CD4-positive, alpha-beta T cell treated with Interleukin-4 for 1 hour (primary cell): ENCODE measurements around the gene DPP3.
"Not testable (repeated sequence)": the region's sequence is repeated elsewhere in the genome, so short reads cannot be mapped to it uniquely, and the experiment has no call there.

Experiments used
- DNase-seq, 2 donors: peaks; one replicate each; pipeline ENCODE4 v3.0.0-alpha.2; 2020 to 2022

The DPP3 gene, protein sequence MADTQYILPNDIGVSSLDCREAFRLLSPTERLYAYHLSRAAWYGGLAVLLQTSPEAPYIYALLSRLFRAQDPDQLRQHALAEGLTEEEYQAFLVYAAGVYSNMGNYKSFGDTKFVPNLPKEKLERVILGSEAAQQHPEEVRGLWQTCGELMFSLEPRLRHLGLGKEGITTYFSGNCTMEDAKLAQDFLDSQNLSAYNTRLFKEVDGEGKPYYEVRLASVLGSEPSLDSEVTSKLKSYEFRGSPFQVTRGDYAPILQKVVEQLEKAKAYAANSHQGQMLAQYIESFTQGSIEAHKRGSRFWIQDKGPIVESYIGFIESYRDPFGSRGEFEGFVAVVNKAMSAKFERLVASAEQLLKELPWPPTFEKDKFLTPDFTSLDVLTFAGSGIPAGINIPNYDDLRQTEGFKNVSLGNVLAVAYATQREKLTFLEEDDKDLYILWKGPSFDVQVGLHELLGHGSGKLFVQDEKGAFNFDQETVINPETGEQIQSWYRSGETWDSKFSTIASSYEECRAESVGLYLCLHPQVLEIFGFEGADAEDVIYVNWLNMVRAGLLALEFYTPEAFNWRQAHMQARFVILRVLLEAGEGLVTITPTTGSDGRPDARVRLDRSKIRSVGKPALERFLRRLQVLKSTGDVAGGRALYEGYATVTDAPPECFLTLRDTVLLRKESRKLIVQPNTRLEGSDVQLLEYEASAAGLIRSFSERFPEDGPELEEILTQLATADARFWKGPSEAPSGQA

GRCh38 chr11:66480117-66480938, at the start of gene DPP3:
Gene DPP3 (plus strand): TSS chr11:66480434. CDS start chr11:66482201, 1,767 bp downstream.
- DNase-seq, result peak; percentile 95

DNA sequence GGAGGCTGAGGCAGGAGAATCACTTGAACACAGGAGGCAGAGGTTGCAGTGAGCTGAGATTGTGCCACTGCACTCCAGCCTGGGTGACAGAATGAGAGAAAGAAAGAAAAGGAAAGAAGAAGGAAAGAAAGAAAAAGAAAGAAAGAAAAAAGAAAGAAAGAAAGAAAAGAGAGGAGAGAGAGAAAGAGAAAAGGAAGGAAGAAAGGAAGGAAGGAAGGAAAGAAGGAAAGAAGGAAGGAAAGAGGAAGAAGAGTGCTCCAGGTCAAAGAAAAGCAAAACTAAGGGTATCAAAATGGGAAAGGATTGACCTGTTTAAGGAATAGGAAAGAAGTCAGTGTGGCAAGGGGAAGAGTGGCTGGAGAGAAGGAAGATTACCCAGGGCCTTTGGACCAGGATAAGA, 48.9 kb upstream of the DPP3 start:
- DNase-seq, result not testable (repeated sequence)

- not testable (repeated sequence) for DNase-seq
Measured at GRCh38 chr11:66431871-66432329, 48.3 kb upstream of the DPP3 start.

- no peak for DNase-seq
Measured at GRCh38 chr11:66432597-66432996, 47.6 kb upstream of the DPP3 start.

DNA sequence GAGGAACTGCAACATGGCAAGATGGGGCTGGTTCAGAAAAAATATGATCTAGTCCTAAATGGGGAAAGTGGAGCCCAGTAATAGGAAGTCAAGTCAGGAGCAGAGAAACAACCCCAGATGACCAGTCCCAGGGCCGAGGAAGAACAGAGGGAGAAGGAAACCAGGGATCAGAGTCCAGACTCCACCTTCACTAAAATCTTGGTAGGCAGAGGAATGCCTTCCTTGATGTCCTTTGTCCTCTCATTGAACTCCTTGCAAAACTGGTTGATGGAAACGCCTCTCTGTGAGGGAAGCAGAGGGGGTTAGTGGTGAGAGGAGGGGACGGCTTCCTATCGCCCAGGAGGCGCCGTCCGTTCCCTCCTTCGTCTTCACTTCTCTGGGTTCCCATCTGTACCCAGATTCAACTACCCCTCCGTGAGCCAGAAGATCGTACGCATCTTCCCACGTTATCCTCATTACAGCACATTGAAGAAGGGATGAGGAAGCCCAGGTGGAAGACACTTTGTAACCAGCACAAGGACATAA, 42.2 kb upstream of the DPP3 start:
- no peak for DNase-seq

DNA sequence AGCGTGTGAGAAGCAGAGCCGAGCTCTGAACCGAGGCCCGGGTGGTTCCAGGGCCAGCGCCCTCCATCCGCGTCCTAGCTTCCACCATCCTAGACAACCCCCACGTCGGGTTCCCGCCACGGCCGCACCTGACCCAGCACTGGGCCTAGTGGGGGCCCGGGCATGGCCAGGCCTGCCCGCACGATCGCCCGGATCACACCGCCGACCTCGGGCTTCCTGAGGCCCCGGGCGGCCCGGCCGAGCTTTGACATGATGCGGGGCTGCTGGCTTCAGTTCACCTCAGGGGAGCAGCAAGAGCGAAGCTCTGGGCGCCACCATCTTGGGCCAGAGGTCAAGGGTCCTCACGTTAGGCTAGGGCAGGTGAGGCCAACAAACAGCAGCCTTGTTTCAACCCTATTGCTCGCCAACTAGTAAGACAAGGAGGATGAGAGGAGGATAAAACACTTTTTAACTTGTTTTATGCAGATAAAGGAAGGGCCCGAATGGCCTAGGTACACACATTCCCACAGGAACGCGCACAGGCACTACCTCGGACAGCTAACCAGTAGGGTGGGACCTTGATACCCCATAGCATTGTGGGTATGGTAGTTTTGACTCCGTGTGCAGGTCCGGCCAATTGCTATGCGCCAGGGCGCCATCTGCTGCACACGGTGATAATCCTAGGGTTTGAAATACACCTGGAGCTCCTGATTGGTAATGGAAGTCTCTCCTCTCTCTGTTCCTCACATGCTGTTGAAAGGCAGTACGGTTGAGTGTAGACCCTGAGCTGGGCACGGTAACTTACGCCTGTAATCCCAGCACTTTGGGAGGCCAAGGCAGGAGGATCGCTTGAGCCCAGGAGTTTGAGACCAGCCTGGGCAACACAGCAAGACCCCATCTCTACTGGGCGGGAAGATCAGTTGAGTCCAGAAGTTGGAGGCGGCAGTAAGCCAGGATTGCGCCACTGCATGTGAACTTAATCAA, 41.4 kb upstream of the DPP3 start, which contains the start of gene MRPL11:
Gene MRPL11 (minus strand): TSS at position 345 of the 963 bp plus-strand sequence. CDS start 94 bp downstream, at position 251.
- peak; percentile 90 to 94 for DNase-seq

- not testable (repeated sequence) for DNase-seq
Measured at GRCh38 chr11:66440101-66440939, 39.9 kb upstream of the DPP3 start.

DNA sequence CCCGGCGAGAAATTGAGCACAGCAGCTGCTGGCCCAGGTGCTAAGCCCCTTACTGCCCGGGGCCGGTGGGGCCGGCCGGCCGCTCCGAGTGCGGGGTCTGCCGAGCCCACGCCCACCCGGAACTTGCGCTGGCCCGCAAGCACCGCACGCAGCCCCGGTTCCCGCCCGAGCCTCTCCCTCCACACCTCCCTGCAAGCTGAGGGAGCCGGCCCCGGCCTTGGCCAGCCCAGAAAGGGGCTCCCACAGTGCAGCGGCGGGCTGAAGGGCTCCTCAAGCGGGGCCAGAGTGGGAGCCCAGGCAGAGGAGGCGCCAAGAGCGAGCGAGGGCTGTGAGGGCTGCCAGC, 39.3 kb upstream of the DPP3 start:
- DNase-seq, result not testable (repeated sequence)

DNA sequence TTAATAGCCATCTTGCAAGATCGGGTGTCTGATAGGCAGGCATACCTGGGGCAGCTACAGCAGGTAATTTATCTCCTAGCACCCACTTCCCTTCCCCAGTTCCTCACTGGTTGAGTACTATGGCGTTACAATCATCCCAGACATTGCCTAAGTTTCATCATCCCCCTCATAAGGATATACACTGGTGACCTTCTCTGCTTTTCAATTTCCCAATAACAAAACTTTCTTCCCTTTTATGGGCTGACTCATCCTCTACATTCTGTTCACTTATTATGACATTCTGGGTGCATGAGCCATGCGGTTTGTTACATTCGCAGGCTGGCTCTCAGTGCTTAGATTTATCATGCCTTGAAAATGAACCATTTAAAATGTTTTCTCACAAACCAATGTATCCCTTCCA, 36.6 kb upstream of the DPP3 start:
- DNase-seq, result peak in 1 of 2 donors; percentile 26

- no peak for DNase-seq
Measured at GRCh38 chr11:66447012-66447411, 33.2 kb upstream of the DPP3 start.

GRCh38 chr11:66448523-66448922, 31.7 kb upstream of the DPP3 start:
- DNase-seq, result no peak

DNA sequence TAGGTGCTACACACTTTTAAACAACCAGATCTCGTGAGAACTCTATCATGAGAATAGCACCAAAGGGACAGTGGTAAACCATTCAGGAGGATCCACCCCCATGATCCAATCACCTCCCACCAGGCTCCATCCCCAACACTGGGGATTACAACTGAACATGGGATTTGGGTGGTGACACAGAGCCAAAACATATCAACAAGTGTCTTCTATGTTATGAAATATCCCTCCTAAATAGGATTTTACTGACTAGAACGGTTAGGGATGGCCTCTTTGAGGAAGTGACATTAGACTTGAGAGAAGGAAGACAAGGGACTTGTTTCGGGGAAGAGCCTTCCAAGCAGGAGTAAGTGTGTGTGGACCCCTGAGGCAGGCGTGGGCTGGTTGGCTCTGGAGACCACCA, 29.7 kb upstream of the DPP3 start:
- no peak for DNase-seq

DNA sequence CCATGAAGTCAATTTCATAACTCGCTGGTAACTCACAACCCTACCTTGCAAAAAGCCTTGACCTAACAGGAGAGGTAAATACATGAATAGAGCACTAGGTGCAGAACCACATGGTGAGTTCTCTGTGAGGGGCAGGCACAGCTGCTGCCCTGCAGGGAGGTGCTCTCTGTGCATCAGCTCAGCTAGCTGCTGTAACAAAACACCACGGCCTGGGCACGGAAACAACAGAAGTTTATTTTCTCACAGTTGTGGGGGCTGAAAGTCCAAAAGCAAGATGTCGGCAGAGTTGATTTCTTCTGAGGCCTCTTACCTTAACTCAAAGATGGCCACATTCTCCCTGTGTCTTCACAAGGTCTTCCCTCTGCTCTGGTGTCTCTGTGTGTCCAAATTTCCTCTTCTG, 28.6 kb upstream of the DPP3 start:
- DNase-seq, result no peak

DNA sequence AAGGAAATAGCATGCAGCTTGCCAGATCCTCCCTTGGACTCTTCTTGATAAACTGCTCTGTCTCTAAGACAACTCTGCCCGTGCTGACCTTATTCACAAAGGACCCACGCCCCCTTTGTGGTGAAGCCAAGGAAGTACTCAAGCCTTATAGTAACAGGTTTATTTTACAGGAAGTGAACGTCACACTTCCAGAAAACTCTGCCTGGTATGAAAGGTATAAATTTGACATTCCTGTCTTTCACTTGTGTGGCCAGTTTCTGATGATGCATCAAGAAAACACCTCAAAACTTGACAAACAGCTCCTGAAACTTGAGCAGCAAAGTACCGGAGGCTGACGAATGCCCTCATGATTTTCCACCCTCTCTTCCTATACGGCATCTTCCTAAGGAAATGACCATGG, 26.0 kb upstream of the DPP3 start:
- DNase-seq, result peak in 1 of 2 donors; percentile 14

DNA sequence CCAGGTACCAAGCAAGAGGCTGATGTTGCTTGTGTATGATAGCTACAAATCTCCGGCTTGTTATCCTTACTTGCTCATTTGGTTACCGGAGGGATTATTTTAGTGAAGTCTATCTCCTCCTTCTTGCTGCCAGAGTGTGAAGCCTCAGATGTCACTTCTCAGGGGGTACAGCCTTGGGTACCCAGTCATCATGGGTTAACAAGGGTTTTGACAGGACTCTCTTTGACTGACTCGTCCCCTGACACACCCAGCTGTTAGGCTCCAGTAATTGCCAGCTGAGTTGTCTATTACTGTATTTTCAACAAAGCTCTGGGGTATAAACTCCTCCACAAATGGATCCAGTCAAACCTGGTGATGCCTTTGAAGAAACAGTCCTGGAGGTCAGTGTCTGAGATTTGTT, 25.4 kb upstream of the DPP3 start:
- DNase-seq, result no peak

DNA sequence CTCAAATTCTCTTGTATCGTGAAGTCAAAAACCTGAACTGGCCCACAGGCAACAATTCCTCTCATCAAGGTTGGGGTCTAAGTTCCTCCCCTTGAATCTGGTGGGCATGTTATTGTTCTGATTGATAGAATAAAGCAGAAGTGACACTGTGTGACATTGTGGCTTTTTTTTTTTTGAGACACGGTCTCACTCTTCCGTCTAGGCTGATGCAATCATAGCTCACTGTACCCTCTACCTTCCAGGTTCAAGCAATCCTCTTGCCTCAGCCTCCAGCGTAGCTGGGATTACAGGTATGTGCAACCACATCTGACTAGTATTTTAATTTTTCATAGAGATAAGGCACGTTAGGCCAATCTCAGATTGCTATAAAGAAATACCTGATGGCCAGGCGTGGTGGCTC, 22.4 kb upstream of the DPP3 start:
- no peak for DNase-seq

- DNase-seq, result no peak
Measured at GRCh38 chr11:66459138-66459778, 21.0 kb upstream of the DPP3 start.

DNA sequence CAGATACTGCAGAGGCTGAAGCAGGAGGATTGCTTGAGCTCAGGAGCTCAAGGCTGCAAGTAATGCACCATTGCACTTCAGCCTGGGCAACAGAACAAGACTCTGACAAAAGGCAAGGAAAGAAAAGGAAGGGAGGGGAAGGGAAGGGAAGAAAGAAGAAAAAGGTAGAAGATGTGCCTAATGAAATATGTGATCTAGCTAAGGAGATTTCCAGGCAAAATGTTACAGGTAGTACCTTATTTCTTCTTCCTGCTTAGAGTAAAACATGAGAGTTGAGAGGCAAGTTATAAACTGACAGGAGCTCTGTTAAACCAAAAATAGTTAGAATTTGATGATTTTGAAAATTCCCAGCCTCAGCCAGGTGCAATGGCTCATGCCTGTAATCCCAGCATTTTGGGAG, 18.2 kb upstream of the DPP3 start:
- no peak for DNase-seq

DNA sequence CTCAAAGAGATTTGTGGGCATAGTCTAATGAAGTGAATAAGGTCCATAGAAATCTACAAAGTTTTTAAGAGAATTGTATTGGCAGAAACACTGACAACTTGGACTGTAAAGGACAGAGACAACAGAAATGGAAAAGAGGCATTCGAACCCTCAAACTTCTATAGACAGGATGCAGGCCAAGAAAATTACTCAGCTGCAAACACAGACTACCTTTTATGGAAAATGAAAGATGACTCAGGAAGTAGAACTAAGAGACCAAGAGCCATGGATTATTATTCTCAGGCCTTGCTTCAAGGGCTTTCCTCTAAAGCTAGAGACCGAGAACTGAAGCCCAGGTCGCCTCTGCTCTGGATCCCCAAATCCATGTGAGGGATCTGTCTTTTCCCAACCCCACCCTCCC, 17.3 kb upstream of the DPP3 start:
- DNase-seq, result no peak

- not testable (repeated sequence) for DNase-seq
Measured at GRCh38 chr11:66464116-66464515, 16.1 kb upstream of the DPP3 start.
